AG09309 (cell line): ENCODE measurements around the gene COL9A3.

Source experiments
- DNase-seq: peaks from one replicate; pipeline ENCODE4 v3.0.0-alpha.2; 2010; ENCODE audit warnings: low read depth
- H3K4me3 ChIP-seq: 2 replicates; pipeline ENCODE4 v1.5.1; 2011; ENCODE audit warnings: mild to moderate bottlenecking, low read depth, low read length, moderate library complexity; ENCODE audit not compliant: control insufficient read depth
- TF ChIP-seq, protein P1 (sequence below): IDR thresholded peaks from 2 replicates; pipeline ENCODE4 v1.5.1; 2011; ENCODE audit warnings: mild to moderate bottlenecking, low read depth, low read length, inconsistent platforms; ENCODE audit not compliant: insufficient read depth, control insufficient read depth; ENCODE audit errors: missing control alignments

Gene COL9A3

DNA sequence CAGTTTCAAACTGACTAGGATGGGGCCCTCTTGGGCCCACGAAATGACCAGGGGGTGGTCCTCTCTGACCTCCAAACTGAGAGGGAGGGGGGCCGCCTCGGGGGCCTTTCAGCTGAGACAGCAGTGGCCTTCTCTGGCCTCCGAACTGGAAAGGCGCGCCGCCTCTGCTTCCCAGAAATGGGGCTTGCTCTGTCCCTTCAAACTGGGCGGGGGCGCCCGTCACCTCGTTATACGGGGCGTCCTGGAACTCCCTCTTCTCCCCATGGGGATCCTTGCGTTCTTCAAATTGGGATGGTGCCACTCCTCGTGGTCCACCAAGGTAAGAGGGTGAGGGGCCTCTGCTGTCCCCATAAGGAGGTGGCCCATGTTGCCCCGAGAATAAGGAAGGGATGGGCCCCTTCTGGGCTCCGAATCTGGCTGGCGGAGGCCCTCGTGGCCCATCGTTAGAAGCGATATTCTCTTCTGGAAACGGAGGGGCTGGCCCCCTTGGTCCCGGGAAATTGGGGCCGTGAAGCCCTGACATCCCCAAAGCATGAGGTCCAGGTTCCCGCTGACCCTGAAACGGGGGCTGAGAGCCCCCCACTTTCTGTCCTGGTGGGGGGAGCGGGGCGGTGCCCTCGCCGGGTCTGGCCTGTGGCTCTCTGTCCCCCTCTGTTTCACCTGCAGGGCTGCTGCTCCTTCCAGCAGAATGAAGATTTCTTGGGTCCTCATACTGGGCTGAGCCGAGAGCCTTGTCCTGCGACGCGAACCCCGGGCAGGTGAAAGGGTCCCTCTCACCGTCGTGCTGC is 63.5 kb downstream of the COL9A3 start:
- TF ChIP-seq, protein P1, sequence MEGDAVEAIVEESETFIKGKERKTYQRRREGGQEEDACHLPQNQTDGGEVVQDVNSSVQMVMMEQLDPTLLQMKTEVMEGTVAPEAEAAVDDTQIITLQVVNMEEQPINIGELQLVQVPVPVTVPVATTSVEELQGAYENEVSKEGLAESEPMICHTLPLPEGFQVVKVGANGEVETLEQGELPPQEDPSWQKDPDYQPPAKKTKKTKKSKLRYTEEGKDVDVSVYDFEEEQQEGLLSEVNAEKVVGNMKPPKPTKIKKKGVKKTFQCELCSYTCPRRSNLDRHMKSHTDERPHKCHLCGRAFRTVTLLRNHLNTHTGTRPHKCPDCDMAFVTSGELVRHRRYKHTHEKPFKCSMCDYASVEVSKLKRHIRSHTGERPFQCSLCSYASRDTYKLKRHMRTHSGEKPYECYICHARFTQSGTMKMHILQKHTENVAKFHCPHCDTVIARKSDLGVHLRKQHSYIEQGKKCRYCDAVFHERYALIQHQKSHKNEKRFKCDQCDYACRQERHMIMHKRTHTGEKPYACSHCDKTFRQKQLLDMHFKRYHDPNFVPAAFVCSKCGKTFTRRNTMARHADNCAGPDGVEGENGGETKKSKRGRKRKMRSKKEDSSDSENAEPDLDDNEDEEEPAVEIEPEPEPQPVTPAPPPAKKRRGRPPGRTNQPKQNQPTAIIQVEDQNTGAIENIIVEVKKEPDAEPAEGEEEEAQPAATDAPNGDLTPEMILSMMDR, result no peak

DNA sequence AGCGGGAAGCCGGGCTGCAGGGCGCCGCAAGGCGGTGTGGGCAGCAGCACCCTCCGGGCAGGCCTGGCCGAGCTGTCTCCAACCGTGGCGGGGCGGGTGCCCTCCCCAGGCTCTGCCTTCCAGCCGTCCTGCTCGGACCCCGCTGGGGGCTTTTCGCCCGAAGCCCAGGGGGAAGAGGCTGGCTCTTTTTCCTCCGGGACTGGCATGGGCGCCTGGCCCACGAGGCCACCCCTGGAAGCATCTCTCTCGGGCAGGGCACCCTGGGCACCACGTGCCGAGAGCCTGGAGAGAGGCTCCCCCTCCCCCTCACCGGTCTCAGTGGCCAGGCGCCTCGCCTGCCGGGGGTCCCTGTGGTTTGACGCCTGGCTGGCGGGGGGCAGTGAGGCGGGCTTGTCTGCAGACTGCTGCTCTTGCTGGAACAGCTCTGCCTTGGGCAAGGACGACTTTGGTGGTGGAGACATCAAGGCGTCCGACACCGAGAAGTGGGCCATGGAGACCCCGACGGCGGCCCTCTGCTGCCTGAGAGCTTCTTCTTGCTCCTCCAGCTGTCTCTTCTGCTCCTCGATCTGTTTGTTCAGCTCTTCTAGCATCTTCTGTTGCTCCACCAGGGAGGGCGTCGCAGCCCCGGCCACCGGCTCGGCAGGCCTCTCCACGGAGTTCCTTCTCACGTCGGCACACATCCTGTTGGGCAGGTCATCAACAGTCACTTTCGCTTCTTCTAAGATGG is 64.2 kb downstream of the COL9A3 start:
- H3K4me3 ChIP-seq, result no peak overlapping the region
- TF ChIP-seq, protein P1, result no peak
- DNase-seq, result no peak

More for the DNA sequence above, 63.5 kb downstream of the COL9A3 start:
- DNase-seq, result no peak
- no peak overlapping the region for H3K4me3 ChIP-seq

DNA sequence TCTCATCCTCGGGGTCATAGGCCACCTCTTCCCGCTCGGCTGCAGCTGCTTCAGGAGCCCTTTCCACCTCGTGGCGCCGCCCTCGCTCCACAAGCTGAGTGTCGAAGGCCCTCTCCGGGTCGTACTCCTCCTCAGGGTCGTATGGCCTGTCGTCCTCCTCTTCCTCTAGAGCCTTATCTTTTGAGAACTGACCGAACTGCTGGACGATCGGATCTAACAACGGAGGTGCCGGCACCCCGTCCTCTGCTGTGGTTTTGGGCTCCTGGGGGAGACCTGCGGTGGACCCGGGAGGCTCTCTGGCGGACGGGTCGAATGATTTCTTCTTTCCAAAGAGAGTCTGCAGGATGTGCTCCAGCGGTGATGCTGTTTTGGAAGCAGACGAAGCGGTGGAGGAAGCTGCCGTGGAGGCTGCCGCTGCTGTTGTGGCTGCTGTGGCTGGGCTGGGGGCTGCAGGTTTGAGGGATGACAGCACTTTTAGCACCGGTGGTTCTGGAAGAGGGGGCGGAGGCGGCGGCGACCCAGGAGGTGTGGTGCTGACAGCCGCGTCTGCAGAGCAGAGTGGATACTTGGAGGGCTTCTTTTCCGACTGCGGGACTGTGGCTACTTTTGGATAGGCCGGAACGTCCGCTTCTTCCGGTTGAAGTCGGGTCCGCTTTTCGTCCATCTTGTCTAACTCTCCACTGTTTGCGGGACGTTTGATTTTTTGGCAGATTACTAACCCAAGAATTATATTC is 65.0 kb downstream of the COL9A3 start:
- no peak for DNase-seq
- H3K4me3 ChIP-seq, result no peak overlapping the region
- TF ChIP-seq, protein P1, result no peak

DNA sequence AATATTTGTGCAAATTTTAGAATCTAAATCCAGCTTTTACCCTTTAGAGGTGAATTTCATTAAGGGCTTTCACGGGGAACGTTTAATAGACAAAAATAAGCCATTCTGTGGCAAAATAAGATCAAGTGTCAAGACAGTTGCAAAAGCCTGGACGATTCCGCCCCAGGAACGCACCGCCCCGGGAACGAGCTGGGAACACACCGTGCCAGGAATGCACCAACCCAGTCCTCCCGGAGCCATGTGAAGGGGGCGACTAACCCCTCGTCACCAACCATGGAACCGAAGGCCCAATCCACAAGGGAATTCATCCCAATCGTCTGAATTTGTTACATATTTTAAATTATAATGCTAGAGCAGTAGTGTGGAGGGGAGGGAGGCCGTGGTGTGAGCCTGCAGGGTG is 65.6 kb downstream of the COL9A3 start:
- DNase-seq, result no peak
- H3K4me3 ChIP-seq, result no peak overlapping the region
- TF ChIP-seq, protein P1, result no peak

DNA sequence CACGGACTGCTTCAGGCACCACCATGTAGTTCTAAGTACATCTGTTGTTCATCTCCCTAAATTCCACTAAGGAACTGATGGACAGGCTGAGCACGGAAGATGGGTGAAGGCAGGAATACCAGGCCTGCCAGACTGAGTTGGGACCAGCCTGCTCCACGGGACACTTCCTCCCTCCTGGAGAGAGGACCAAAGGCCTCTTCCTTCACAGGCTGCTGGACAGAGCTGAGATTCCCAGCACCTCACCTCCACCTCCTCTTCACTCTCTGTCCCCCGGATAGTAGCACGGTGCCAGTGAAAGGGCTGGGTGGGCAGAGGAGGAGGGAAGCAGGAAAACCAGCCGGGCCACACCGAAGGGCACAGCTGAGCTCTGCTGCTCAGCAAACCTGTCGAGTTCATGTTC is 67.7 kb downstream of the COL9A3 start:
- TF ChIP-seq, protein P1, result no peak
- H3K4me3 ChIP-seq, result no peak overlapping the region
- DNase-seq, result no peak

DNA sequence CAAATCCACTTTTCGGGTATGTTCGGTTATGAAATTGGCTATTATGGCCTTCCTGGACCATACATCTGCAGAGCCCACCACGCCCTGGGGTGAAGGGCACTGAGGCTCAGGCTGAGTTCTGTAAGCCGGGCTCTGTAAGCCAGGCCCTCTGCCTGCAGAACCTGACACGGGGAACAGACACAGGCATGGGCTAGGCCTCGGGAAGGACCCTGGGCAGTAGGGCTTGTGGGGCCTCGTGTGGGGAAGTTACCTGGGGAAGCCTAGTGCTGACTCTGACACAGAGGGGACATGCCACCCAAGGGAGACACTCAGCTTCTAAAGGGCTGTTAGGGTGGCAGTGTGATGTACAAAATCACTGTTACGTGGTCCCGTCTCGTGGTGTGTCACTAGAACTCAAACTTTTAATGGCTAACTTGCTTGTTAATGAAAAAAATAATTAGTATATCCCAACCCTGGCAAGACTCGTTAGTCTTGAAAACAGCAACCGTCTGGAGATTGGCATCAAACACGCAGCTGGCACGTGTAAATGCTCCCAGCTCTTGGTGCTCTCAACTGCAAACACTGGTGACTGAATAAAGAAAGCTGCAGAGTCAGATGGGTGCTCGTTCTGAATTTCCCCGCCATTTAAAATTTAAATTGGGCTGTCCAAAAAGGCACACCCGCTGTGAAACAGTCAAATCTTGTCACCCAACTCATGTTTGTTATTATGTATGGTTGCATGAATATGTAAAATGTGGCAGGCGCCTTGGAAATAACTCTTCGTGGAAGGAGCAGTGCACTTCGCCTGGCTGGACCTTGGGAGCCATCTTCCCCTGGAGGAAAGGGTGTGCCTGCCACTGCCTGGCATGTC is 68.4 kb downstream of the COL9A3 start:
- TF ChIP-seq, protein P1, result no peak
- H3K4me3 ChIP-seq, result no peak overlapping the region
- DNase-seq, result no peak
